ENCODE results near the gene AK2. TPM values are rescaled to one million over a fixed set of nuclear protein-coding genes. Genes with fewer than 3 reads are reported as not detected.

Gene AK2
- total RNA-seq, 3 donors from 2014 or later, result 124 to 483 (median 280) TPM

GRCh38 chr1:32960342-32960741 lies 76.3 kb downstream of the AK2 start:
- intact Hi-C loops (cut with DNase I; ENCODE audit: low total_unique reads), result no loop called here
- no peak for TF ChIP-seq POLR2A (IDR thresholded peaks at IDR 0.05)
- TF ChIP-seq POLR2AphosphoS5 (IDR thresholded peaks at IDR 0.05), result no peak
- no peak for TF ChIP-seq CTCF (IDR thresholded peaks at IDR 0.05)

GRCh38 chr1:32958827-32959226 lies 77.9 kb downstream of the AK2 start:
- no peak for DNase-seq (ENCODE audit: low spot score in 2 of 2)
- H3K27ac ChIP-seq, result no peak overlapping the region
- no peaks in the 10 kb centered on the region for H3K9me3 ChIP-seq
- no peaks in the 10 kb centered on the region for H3K36me3 ChIP-seq
- intact Hi-C loops (cut with DNase I; ENCODE audit: low total_unique reads), result no loop called here
- no peaks in the 10 kb centered on the region for H3K27me3 ChIP-seq
- peaks cover 6 to 13% of the 10 kb centered on the region in 2 donors for H3K4me1 ChIP-seq
- H3K4me3 ChIP-seq, result no peak overlapping the region
- TF ChIP-seq POLR2AphosphoS5 (IDR thresholded peaks at IDR 0.05) (no peak), POLR2A (IDR thresholded peaks at IDR 0.05) (no peak), CTCF (IDR thresholded peaks at IDR 0.05) (no peak)

More at GRCh38 chr1:32960342-32960741, 76.3 kb downstream of the AK2 start:
- H3K4me1 ChIP-seq, result peaks cover 6 to 13% of the 10 kb centered on the region in 2 donors
- no peaks in the 10 kb centered on the region for H3K9me3 ChIP-seq
- H3K4me3 ChIP-seq, result no peak overlapping the region
- no peaks in the 10 kb centered on the region for H3K27me3 ChIP-seq
- DNase-seq (ENCODE audit: low spot score in 2 of 2), result no peak
- H3K36me3 ChIP-seq, result no peaks in the 10 kb centered on the region
- no peak overlapping the region for H3K27ac ChIP-seq

Other genes starting within 250 kb of the AK2 start
- 10 to 100 TPM; 53.8 to 67.5 (median 67.2) TPM for gene YARS1, start 219.5 kb downstream of the AK2 start, total RNA-seq
- 10 to 100 TPM; 25.0 to 49.0 (median 29.5) TPM for gene S100PBP, start 219.2 kb downstream of the AK2 start, total RNA-seq
- under 1 TPM in 2 of 3 donors, not detected in 1; 0.59 to 0.96 TPM for gene FNDC5, start 166.0 kb downstream of the AK2 start, total RNA-seq
- 1 to 10 TPM in 1 of 3 donors, not detected in 2; 2.0 TPM for gene HPCA, start 150.4 kb downstream of the AK2 start, total RNA-seq
- 100 to 1,000 TPM in 1 of 3 donors, 10 to 100 TPM in 2; 26.9 to 109 (median 94.8) TPM for gene TMEM54, start 135.5 kb downstream of the AK2 start, total RNA-seq
- 10 to 100 TPM; 15.7 to 22.5 (median 16.7) TPM for gene RNF19B, start 72.1 kb downstream of the AK2 start, total RNA-seq
- 10 to 100 TPM in 1 of 3 donors, 1 to 10 TPM in 2; 1.9 to 11.8 (median 7.9) TPM for gene AZIN2, start 44.3 kb upstream of the AK2 start, total RNA-seq
- 10 to 100 TPM in 1 of 3 donors, 1 to 10 TPM in 2; 4.3 to 10.8 (median 7.2) TPM for gene TRIM62, start 145.2 kb upstream of the AK2 start, total RNA-seq
- 10 to 100 TPM; 11.7 to 16.0 (median 15.7) TPM for gene ZNF362, start 219.6 kb upstream of the AK2 start, total RNA-seq